BLaER1 treated with 17β-estradiol and CSF1 and Interleukin-3, amounts not matched to agents 10 nM and 100 nM (cell line): ENCODE measurements around the gene WDR70.
"Not testable (repeated sequence)": the region's sequence is repeated elsewhere in the genome, so short reads cannot be mapped to it uniquely, and the experiment has no call there.

Source experiments
- H3K27ac ChIP-seq, 11 experiments: shearing (Covaris generic); formaldehyde crosslinking; 2 replicates each; pipeline ENCODE4 v1.8.1; 2022
- H3K27me3 ChIP-seq, 11 experiments: shearing (Covaris generic); formaldehyde crosslinking; 2 replicates each; pipeline ENCODE4 v1.8.1; 2022
- H3K36me3 ChIP-seq, 11 experiments: shearing (Covaris generic); formaldehyde crosslinking; 2 replicates each; pipeline ENCODE4 v1.8.1; 2022
- H3K4me1 ChIP-seq, 10 experiments: shearing (Covaris generic); formaldehyde crosslinking; 2 replicates each; pipeline ENCODE4 v1.8.1; 2022
- H3K4me2 ChIP-seq, 11 experiments: shearing (Covaris generic); formaldehyde crosslinking; 2 replicates each; pipeline ENCODE4 v1.8.1; 2022
- H3K4me3 ChIP-seq, 10 experiments: shearing (Covaris generic); formaldehyde crosslinking; 2 replicates each; pipeline ENCODE4 v1.8.1; 2022
- H3K9ac ChIP-seq, 11 experiments: shearing (Covaris generic); formaldehyde crosslinking; 2 replicates each; pipeline ENCODE4 v1.8.1; 2022
- H3K9me3 ChIP-seq, 11 experiments: shearing (Covaris generic); formaldehyde crosslinking; replicated peaks in 1 of 11; 2 replicates each; pipeline ENCODE4 v1.8.1; 2022
- H4K20me1 ChIP-seq, 11 experiments: shearing (Covaris generic); formaldehyde crosslinking; 2 replicates each; pipeline ENCODE4 v1.8.1; 2022
- Cebpa-rat ChIP-seq, 11 experiments: shearing (Covaris generic); IDR thresholded peaks; 2 replicates each; pipeline ENCODE4 v1.8.1; 2022

Gene WDR70

DNA sequence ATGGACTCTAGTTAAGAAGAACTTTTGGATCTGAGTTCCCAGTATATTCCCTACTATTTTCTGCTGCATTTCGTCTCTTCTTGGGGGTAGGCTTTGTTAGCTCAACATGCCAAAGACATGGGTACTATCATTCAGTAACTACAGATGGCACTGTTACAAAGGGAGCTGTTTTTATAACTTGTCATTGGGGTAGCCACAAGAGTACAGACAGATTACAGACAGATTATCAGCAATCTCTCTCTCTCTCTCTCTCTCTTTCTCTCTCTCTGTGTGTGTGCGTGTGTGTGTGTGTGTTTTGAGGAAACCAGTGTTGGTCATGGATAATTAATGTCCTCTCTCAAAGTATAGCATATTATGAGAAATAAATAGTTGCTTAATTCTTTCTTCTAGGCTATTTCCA lies 116.1 kb downstream of the WDR70 start:
- no peak for TF ChIP-seq Cebpa-rat (IDR thresholded peaks at IDR 0.05)
- Histone ChIP-seq H3K4me1 (no peaks in the 10 kb centered on the region), H4K20me1 (no peaks in the 10 kb centered on the region; a peak in 1 of 22 replicates), H3K9ac (no peak overlapping the region), H3K27me3 (no peaks in the 10 kb centered on the region), H3K4me2 (no peak overlapping the region), H3K9me3 (peaks cover 0 to 8% (median 3%) of the 10 kb centered on the region in 11 experiments; a peak in 6 of 22 replicates), H3K27ac (no peak overlapping the region), H3K36me3 (peaks cover 18 to 78% (median 39%) of the 10 kb centered on the region in 11 experiments; a peak in 20 of 22 replicates), H3K4me3 (no peak overlapping the region)

DNA sequence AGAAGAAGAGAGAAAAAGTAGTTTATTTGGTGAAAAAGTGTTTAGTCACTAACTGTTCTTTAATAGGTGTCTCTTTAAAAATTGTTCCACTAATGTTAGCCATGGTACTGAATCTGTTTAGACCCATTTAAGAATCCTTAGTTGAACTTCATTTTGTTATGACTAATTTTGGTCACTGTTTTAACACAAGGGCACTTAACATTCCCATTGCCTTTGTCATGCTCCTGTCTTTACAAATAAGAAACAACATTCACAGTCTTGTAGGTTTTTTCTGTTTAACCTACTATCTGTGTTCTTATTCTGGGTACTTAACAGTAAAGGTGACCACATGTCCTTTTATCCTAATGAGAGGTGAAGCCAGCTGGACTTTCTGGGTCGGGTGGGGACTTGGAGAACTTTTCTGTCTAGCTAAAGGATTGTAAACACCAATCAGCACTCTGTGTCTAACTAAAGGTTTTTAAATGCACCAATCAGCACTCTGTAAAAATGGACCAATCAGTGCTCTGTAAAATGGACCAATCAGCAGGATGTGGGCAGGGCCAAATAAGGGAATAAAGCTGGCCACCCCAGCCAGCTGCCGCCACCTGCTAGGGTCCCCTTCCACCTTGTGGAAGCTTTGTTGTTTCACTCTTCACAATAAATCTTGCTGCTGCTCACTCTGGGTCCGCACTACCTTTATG lies 116.7 kb downstream of the WDR70 start:
- no peak for TF ChIP-seq Cebpa-rat (IDR thresholded peaks at IDR 0.05)
- Histone ChIP-seq H3K4me1 (no peaks in the 10 kb centered on the region), H3K27ac (no peak overlapping the region), H3K4me3 (no peak overlapping the region), H3K4me2 (no peak overlapping the region), H3K9ac (no peak overlapping the region), H4K20me1 (no peaks in the 10 kb centered on the region; a peak in 1 of 22 replicates), H3K36me3 (peaks cover 24 to 78% (median 45%) of the 10 kb centered on the region in 11 experiments; a peak in 20 of 22 replicates), H3K9me3 (peaks cover 0 to 9% (median 3%) of the 10 kb centered on the region in 11 experiments; a peak in 7 of 22 replicates), H3K27me3 (no peaks in the 10 kb centered on the region)

DNA sequence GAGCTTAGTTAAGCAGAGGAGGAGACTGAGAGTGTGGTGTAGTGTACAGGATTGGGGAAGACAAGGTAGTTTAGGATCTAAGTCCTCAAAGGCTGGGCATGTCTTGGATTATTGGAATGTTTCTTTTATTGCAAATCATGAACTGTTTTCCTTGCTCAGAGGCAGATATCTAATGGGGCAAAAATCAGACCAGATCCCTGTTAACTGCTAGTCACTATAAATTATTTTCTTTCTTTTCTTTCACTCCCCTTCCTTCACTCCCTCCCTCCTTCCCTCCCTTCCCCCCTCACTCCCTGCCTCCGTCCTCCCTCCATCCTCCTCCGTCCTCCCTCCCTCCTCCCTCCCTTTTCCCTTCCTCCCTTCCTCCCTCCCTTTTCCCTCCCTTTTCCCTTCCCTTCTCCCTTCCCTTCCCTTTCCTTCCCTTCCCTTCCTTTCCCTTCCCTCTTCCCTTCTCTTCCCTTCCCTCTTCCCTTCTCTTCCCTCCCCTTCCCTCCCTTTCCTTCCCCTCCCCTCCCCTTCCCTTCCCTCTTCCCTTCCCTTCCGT lies 117.9 kb downstream of the WDR70 start:
- H3K27ac ChIP-seq: no peak overlapping the region
- H4K20me1 ChIP-seq: no peaks in the 10 kb centered on the region
- H3K4me3 ChIP-seq: no peak overlapping the region
- H3K27me3 ChIP-seq: no peaks in the 10 kb centered on the region
- H3K9me3 ChIP-seq: peaks cover 0 to 13% (median 4%) of the 10 kb centered on the region in 11 experiments; a peak in 10 of 22 replicates
- no peak overlapping the region for H3K9ac ChIP-seq
- TF ChIP-seq Cebpa-rat (IDR thresholded peaks at IDR 0.05): no peak
- H3K4me1 ChIP-seq: no peaks in the 10 kb centered on the region
- H3K36me3 ChIP-seq: peaks cover 29 to 81% (median 44%) of the 10 kb centered on the region in 11 experiments; a peak in 20 of 22 replicates
- H3K4me2 ChIP-seq: no peak overlapping the region

- H4K20me1 ChIP-seq: no peaks in the 10 kb centered on the region
- no peak overlapping the region for H3K27ac ChIP-seq
- H3K4me1 ChIP-seq: no peaks in the 10 kb centered on the region
- H3K9ac ChIP-seq: no peak overlapping the region
- H3K36me3 ChIP-seq: peaks cover 36 to 80% (median 49%) of the 10 kb centered on the region in 11 experiments; a peak in 21 of 22 replicates
- no peak overlapping the region for H3K4me3 ChIP-seq
- H3K27me3 ChIP-seq: no peaks in the 10 kb centered on the region
- no peak overlapping the region for H3K4me2 ChIP-seq
- TF ChIP-seq Cebpa-rat (IDR thresholded peaks at IDR 0.05): no peak
- H3K9me3 ChIP-seq: peaks cover 0 to 26% (median 14%) of the 10 kb centered on the region in 11 experiments; a peak in 16 of 22 replicates
These were observed 122.0 kb downstream of the WDR70 start for GRCh38 chr5:37501152-37501551.

DNA sequence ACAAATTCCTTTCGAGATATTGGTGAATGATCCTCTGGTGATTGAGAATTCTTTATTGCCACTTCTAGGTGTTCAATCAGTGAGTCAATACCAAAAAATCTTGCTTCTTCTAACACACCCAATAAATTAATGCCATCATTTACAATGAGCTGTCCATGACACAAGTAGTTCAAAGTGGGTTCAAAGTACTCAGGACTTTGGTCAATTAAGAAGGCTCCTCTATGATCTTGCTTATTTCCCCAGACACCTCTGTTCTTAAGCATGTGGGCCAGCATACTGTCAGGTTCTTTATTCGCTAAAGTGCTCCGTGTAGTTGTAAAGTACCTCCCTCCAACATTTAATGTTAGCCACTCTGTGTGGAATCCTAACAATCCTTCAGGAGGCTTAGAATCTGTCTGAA lies 127.1 kb downstream of the WDR70 start:
- no peaks in the 10 kb centered on the region for H3K27me3 ChIP-seq
- no peak overlapping the region for H3K4me3 ChIP-seq
- TF ChIP-seq Cebpa-rat (IDR thresholded peaks at IDR 0.05): no peak
- 0 out of 22 replicates have a peak, but pooled peaks cover 0 to 2% (median 0%) of the 10 kb centered on the region in 11 experiments for H4K20me1 ChIP-seq
- peaks cover 0 to 21% (median 14%) of the 10 kb centered on the region in 11 experiments; a peak in 14 of 22 replicates for H3K9me3 ChIP-seq
- no peak overlapping the region for H3K27ac ChIP-seq
- H3K4me2 ChIP-seq: no peak overlapping the region
- peaks cover 10 to 55% (median 24%) of the 10 kb centered on the region in 11 experiments; a peak in 19 of 22 replicates for H3K36me3 ChIP-seq
- H3K9ac ChIP-seq: no peak overlapping the region
- H3K4me1 ChIP-seq: no peaks in the 10 kb centered on the region

DNA sequence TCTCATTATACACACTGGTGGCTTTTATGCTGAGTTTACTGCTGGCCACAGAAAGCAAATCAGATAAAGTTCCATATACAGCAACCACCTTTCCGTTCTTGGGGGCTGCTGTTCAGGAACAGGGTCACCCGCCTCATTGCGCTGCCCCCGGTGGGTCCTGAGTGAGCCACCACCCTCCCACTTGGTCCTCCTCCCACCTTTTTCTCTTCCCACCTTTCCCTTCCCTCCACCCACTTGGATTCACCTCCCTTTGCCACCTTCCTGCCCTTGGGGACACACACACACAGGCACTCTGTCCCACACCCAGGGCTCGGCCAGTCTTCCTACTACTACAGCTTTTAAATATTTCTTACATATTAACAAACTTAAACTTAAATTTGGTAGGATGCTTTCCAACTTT lies 127.6 kb downstream of the WDR70 start:
- no peak overlapping the region for H3K9ac ChIP-seq
- H3K4me1 ChIP-seq: no peaks in the 10 kb centered on the region
- no peak overlapping the region for H3K4me3 ChIP-seq
- H3K9me3 ChIP-seq: peaks cover 0 to 20% (median 14%) of the 10 kb centered on the region in 11 experiments; a peak in 14 of 22 replicates
- 0 out of 22 replicates have a peak, but pooled peaks cover 0 to 2% (median 0%) of the 10 kb centered on the region in 11 experiments for H4K20me1 ChIP-seq
- no peak overlapping the region for H3K27ac ChIP-seq
- no peaks in the 10 kb centered on the region for H3K27me3 ChIP-seq
- no peak overlapping the region for H3K4me2 ChIP-seq
- peaks cover 13 to 51% (median 23%) of the 10 kb centered on the region in 11 experiments; a peak in 19 of 22 replicates for H3K36me3 ChIP-seq
- TF ChIP-seq Cebpa-rat (IDR thresholded peaks at IDR 0.05): no peak

- Histone ChIP-seq H4K20me1 (0 out of 22 replicates have a peak, but pooled peaks cover 0 to 7% (median 0%) of the 10 kb centered on the region in 11 experiments), H3K4me1 (peaks cover 0 to 3% (median 0%) of the 10 kb centered on the region in 10 experiments; a peak in 1 of 20 replicates), H3K36me3 (peaks cover 3 to 35% (median 8%) of the 10 kb centered on the region in 11 experiments; a peak in 11 of 22 replicates), H3K4me2 (no peak overlapping the region), H3K27me3 (no peaks in the 10 kb centered on the region), H3K9ac (no peak overlapping the region), H3K9me3 (no peaks in the 10 kb centered on the region), H3K4me3 (no peak overlapping the region), H3K27ac (no peak overlapping the region)
- no peak for TF ChIP-seq Cebpa-rat (IDR thresholded peaks at IDR 0.05)
These were observed 132.5 kb downstream of the WDR70 start for GRCh38 chr5:37511646-37512045.

- Histone ChIP-seq H4K20me1 (0 out of 22 replicates have a peak, but pooled peaks cover 0 to 7% (median 0%) of the 10 kb centered on the region in 11 experiments), H3K27ac (no peak overlapping the region), H3K36me3 (peaks cover 22 to 57% (median 32%) of the 10 kb centered on the region in 11 experiments)
These were observed 135.8 kb downstream of the WDR70 start for GRCh38 chr5:37514946-37515345.

GRCh38 chr5:37517686-37518085 lies 138.6 kb downstream of the WDR70 start:
- peaks cover 25 to 43% (median 34%) of the 10 kb centered on the region in 11 experiments for H3K9me3 ChIP-seq

More at GRCh38 chr5:37514946-37515345, 135.8 kb downstream of the WDR70 start:
- peaks cover 0 to 3% (median 0%) of the 10 kb centered on the region in 10 experiments; a peak in 1 of 20 replicates for H3K4me1 ChIP-seq
- H3K27me3 ChIP-seq: no peaks in the 10 kb centered on the region
- H3K9ac ChIP-seq: no peak overlapping the region
- peaks cover 18 to 28% (median 21%) of the 10 kb centered on the region in 11 experiments for H3K9me3 ChIP-seq
- no peak overlapping the region for H3K4me2 ChIP-seq
- H3K4me3 ChIP-seq: no peak overlapping the region
- no peak for TF ChIP-seq Cebpa-rat (IDR thresholded peaks at IDR 0.05)

DNA sequence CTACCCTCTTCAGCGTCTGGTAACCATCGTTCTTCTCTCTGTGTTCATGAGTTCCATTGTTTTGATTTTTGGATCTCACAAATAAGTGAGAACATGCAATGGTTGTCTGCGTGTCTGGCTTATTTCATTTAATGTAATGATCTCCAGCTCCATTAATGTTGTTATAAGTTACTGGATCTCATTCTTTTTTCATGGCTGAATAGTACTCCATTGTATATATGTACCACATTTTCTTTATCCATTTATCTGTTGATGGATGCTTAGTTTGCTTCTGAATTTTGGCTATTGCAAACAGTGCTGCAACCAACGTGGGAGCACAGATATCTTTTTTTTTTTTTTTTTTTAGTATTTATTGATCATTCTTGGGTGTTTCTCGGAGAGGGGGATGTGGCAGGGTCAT lies 139.2 kb downstream of the WDR70 start:
- not testable (repeated sequence) for H3K4me2 ChIP-seq, H3K4me3 ChIP-seq, H3K4me1 ChIP-seq, H3K9ac ChIP-seq, H3K27ac ChIP-seq, H4K20me1 ChIP-seq, H3K27me3 ChIP-seq
- H3K9me3 ChIP-seq: peaks cover 25 to 50% (median 41%) of the 10 kb centered on the region in 11 experiments
- peaks cover 25 to 71% (median 45%) of the 10 kb centered on the region in 11 experiments for H3K36me3 ChIP-seq

More at GRCh38 chr5:37517686-37518085, 138.6 kb downstream of the WDR70 start:
- Histone ChIP-seq H3K9ac (no peak overlapping the region), H3K36me3 (peaks cover 25 to 67% (median 43%) of the 10 kb centered on the region in 11 experiments), H3K27ac (no peak overlapping the region), H3K4me2 (no peak overlapping the region), H4K20me1 (0 out of 22 replicates have a peak, but pooled peaks cover 0 to 7% (median 0%) of the 10 kb centered on the region in 11 experiments), H3K27me3 (no peaks in the 10 kb centered on the region), H3K4me1 (peaks cover 0 to 3% (median 0%) of the 10 kb centered on the region in 10 experiments; a peak in 1 of 20 replicates), H3K4me3 (no peak overlapping the region)
- TF ChIP-seq Cebpa-rat (IDR thresholded peaks at IDR 0.05): no peak
